ENCODE data around the gene CCDC59.

CCDC59 gene

DNA sequence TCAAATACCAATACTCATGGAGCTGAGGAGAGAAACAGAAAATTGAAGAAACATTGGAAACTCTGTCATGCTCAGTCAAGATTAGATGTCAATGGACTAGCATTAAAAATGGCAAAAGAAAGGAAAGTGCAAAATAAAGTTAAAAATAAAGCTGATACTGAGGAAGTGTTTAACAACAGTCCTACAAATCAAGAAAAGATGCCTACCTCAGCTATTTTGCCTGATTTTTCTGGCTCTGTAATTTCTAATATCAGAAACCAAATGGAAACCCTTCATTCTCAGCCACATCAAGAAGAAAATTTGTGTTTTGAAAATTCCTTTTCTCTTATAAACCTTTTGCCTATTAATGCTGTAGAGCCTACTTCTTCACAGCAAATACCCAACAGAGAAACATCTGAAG, 40.7 kb upstream of the CCDC59 start:
- TF ChIP-seq POLR2AphosphoS5 (IDR thresholded peaks at IDR 0.05; ENCODE audit: low read depth, low read length) = no peak
- no peak for TF ChIP-seq FOXP2 (optimal IDR thresholded peaks at IDR 0.05; ENCODE audit: borderline replicate concordance, extremely low read depth, extremely low read length, insufficient read depth)
- TF ChIP-seq REST (IDR thresholded peaks at IDR 0.05; ENCODE audit: insufficient read depth in 1 of 2, low read depth in 2 of 2, low read length in 2 of 2) = no peak
- TF ChIP-seq SIN3A (IDR thresholded peaks at IDR 0.05; ENCODE audit: borderline replicate concordance, insufficient read depth, low read length) = no peak
- no peak for TF ChIP-seq TAF1 (IDR thresholded peaks at IDR 0.05; ENCODE audit: borderline replicate concordance, insufficient read depth, low read length)

DNA sequence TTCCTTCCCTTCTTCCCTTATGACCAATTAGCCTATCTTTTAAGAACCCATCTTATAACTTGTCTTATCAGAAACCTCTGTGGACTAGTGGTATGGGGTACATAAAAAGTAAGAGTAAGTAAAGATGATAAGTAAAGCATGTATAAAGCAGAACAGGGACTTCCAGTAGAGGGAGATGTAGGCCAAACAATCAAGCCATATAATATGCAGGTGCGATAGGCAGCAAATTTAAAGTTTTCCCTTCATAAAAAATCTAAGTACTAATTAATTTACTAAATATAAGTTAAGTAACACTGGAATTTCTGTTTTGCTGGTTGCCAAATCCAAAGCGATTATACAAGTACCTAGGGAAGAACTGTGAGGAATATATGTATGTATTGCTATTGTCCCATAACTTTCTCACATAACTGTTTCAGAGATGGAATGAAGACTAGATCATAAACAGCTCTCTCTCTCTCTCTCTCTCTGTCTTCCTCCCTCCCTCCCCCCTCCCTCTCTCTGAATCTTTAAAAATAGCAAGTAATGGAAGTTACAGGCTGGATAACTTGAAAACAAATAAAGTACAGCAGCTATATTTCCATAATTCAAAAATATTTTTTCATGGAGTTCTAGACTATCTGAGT, 25.9 kb upstream of the CCDC59 start:
- TF ChIP-seq FOXP2 (optimal IDR thresholded peaks at IDR 0.05; ENCODE audit: borderline replicate concordance, extremely low read depth, extremely low read length, insufficient read depth) (no peak), REST (IDR thresholded peaks at IDR 0.05; ENCODE audit: insufficient read depth in 1 of 2, low read depth in 2 of 2, low read length in 2 of 2) (no peak), TAF1 (IDR thresholded peaks at IDR 0.05; ENCODE audit: borderline replicate concordance, insufficient read depth, low read length) (no peak), SIN3A (IDR thresholded peaks at IDR 0.05; ENCODE audit: borderline replicate concordance, insufficient read depth, low read length) (no peak), POLR2AphosphoS5 (IDR thresholded peaks at IDR 0.05; ENCODE audit: low read depth, low read length) (no peak)

- no peak for TF ChIP-seq TAF1 (IDR thresholded peaks at IDR 0.05; ENCODE audit: borderline replicate concordance, insufficient read depth, low read length)
- TF ChIP-seq REST (IDR thresholded peaks at IDR 0.05; ENCODE audit: insufficient read depth in 1 of 2, low read depth in 2 of 2, low read length in 2 of 2) = no peak
- no peak for TF ChIP-seq SIN3A (IDR thresholded peaks at IDR 0.05; ENCODE audit: borderline replicate concordance, insufficient read depth, low read length)
- no peak for TF ChIP-seq POLR2AphosphoS5 (IDR thresholded peaks at IDR 0.05; ENCODE audit: low read depth, low read length)
- no peak for TF ChIP-seq FOXP2 (optimal IDR thresholded peaks at IDR 0.05; ENCODE audit: borderline replicate concordance, extremely low read depth, extremely low read length, insufficient read depth)
These were observed 20.8 kb upstream of the CCDC59 start for GRCh38 chr12:82378997-82379396.

DNA sequence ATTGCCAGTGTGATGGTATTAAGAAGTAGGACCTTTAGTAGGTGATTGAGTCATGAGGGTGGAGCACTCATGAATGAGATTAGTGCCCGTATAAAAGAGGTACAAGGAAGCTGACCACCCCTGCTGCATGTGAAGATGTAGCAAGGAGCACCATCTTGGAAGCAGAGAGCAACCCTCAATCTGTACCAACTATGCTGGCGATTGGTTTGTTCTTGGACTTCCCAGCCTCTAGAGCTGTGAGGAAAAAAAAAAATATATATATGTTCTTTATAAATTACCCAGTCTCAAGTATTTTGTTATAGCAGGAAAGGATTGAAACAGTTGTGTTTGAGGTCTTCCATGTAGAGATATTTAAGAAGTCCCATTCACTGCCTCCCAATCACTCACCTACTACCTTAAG, 17.0 kb upstream of the CCDC59 start:
- TF ChIP-seq FOXP2 (optimal IDR thresholded peaks at IDR 0.05; ENCODE audit: borderline replicate concordance, extremely low read depth, extremely low read length, insufficient read depth) (no peak), TAF1 (IDR thresholded peaks at IDR 0.05; ENCODE audit: borderline replicate concordance, insufficient read depth, low read length) (no peak), REST (IDR thresholded peaks at IDR 0.05; ENCODE audit: insufficient read depth in 1 of 2, low read depth in 2 of 2, low read length in 2 of 2) (no peak), POLR2AphosphoS5 (IDR thresholded peaks at IDR 0.05; ENCODE audit: low read depth, low read length) (no peak), SIN3A (IDR thresholded peaks at IDR 0.05; ENCODE audit: borderline replicate concordance, insufficient read depth, low read length) (no peak)

Data from PFSK-1 (cell line).